ENCODE measurements around the gene CGNL1.

The CGNL1 gene

DNA sequence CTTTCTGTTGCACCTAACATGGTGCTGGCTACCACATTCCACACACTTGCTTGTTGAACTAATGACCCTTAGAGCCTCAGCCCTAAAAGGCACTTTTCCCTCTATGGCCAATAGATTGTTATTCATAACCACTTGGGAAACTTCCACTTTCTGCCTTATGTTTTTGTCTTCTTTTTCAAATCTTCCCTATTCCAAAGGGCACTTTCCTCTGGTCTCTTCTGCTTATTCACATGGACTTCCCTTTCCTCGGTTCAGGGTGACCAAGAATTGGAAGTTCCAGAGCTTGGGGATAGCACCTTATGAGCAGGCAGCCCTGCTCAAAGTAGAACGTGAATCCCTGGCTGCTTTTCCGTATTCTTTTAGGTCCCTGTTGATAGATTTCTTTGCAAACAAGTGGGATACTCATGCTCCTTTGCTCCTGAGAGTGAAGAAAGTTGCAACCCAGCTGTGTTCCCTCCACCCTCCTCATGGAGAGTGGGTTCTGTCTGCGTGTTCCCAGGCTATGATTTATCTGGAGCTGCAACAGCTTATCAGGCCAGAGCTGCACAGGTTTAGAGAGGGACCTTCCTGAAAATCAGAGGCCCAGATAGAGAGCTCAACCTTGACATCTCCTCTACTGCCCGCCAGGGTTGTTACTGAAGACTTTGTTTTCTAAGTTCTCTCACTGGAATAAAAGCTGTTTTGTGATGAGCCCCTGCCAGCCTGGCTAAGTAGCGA lies 156.6 kb downstream of the CGNL1 start:
- no peak for DNase-seq

GRCh38 chr15:57533448-57533799 lies 157.1 kb downstream of the CGNL1 start:
- DNase-seq, result no peak

DNA sequence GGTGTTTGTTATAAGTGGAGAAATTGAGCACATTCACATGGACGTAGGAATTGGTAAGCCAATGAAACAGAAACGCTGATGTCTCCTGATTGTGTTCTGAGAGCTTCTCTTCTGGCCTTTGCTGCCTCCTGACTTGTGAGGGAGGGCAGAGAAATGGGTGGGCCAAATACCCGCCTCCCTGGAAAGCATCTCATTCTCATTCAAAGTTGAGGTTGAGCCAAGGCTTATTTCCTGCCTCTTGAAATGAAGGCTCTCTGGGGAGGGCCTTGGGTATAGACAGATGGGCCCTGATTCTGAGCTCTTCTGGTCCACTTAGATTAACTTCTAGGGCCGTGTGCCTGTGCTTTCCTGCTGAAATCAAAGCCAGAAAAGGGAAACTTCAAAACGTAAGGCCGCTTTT lies 158.0 kb downstream of the CGNL1 start:
- DNase-seq, result no peak

GRCh38 chr15:57537072-57537471 lies 160.8 kb downstream of the CGNL1 start:
- no peak for DNase-seq

GRCh38 chr15:57537488-57538264 lies 161.4 kb downstream of the CGNL1 start:
- DNase-seq, result no peak

DNA sequence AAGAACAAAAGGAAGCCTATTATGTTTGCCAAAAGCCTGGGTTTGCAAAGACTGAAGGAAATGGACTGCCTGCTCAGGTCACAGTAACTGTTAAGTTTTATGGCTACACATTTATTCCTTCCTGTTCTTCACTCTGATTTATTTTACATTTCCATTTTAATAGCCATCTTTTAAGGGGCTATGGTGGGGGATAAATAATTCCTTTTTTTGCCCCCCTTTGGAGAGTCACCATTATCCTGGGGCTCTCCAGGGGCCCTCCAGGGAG lies 161.9 kb downstream of the CGNL1 start:
- DNase-seq, result no peak

DNA sequence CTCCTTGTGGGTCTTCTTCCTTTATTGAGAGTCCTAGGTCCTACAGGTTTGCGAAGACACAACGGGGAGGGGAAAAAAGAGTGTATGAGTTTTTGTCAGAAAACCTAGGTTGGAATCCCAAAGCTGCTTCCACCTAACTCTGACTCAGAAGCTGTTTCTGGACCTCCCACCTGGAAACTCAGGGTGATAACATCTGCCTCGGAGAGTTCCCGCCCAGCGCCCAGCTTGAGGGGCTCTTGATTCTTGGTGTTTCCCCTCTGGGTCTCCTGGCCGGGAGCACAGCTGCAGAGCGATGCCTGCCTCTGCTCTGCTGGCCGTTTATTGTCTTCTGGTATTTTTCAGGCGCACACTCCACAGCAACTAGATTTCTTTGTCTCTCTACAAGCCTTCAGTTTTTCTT lies 162.5 kb downstream of the CGNL1 start:
- DNase-seq, result no peak

DNA sequence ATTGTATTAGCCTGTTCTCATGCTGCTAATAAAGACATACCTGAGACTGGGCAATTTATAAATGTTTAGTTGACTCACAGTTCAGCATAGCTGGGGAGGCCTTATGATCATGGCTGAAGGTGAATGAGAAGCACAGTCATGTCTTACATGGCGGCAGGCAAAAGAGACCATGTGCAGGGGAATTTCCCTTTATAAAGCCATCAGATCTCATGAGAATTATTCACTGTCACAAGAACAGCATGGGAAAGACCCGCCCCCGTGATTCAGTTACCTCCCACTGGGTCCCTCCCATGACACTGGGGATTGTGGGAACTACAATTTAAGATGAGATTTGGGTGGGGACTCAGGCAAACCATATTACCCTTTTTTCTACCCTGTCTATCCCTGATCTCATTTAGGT lies 163.9 kb downstream of the CGNL1 start:
- DNase-seq, result no peak

- no peak for DNase-seq
These were observed 164.4 kb downstream of the CGNL1 start for GRCh38 chr15:57540736-57541135.

- no peak for DNase-seq
These were observed 165.0 kb downstream of the CGNL1 start for GRCh38 chr15:57541271-57541670.

DNA sequence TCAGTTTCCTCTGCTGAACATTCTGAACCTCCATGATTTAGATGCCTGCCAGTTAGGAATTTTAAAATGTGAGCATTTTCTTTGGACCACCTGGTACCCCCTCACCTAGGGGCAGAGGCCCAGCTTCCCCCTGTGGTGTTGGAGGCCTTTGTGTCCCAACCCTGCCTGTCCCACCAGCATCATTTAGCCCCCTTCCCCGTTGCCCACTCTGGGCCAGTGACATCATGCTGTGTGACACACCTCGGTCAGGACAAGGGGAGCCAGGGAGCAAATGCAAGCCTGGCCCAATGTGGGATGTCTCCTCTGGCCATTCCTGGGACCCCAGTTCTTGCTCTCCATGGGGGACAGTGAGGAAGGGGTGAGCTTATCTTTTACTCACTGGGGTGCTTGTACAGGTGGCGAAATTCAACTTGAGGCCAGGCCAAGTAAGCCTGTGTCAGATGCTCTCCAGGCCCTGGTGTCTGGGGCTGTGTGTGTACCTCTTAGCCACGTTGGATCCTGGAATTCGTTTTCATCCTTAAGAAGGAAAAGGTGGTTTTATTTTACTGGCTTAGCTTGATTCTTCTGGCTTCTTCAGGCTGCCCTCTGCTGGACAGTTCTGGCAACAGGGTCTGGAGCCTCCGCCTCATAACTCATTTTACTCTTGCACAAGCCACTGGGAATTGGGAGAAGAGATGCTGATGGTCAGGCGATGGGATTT lies 165.7 kb downstream of the CGNL1 start:
- peak in 2 of 6 experiments; percentile 1 to 7 for DNase-seq

- no peak for DNase-seq
These were observed 166.2 kb downstream of the CGNL1 start for GRCh38 chr15:57542505-57542817.

DNA sequence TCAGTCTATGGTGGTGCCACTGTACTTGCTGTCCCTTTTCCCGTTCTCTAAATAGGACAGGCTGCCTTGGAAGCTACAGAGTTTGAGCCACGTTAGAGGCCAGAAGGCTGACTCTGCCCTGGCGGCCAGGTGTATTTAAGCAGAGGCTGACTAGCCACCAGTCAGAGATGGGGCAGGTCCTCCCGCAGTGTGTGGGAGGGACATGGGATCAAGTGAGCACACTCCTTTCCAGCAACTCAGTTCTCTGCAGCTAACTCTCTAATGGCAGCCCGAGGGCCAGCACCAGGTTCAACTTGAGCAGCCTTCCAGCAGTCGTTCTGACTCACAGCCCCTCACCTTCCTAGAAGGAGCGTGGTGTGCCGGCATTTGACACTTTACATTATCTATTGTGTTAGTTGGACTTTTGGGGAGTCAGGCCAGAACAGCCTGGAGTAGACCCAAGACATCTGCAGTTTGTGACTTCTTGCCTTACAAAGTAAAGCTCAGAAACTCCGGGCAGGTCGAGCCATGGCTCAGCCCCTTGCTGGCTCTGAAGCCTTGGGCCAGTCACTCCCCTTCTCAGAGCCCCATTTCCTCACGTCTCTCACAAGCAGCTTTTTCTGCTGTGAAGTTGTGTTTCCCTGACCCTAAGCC lies 168.7 kb downstream of the CGNL1 start:
- no peak for DNase-seq

- DNase-seq, result no peak
These were observed 169.7 kb downstream of the CGNL1 start for GRCh38 chr15:57545995-57546394.

DNA sequence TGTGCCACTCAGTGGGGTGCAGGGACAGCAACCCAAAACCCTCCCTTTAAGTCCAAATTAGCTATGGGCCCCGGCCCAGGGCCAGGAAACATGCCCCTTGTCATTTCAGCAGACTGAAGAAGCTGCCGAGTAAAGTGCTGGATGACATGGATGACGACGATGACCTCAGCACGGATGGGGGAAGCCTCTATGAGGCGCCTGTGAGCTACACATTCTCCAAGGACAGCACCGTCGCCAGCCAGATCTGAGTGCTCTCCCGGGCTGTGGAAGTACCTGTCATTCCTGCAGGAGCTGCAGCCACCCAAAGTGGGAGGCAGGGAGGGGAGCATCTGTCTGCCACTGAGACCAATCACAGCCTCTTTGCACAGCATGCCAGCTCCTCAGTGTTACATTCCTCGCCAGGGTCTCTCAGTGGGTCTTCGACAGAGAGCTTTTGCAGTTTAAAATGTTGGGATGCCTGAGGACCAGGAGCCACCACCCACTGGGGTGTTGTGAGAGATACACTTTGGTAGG lies 171.0 kb downstream of the CGNL1 start:
- no peak for DNase-seq

GRCh38 chr15:57548351-57548750 lies 172.0 kb downstream of the CGNL1 start:
- DNase-seq, result no peak

- DNase-seq, result no peak
These were observed 172.5 kb downstream of the CGNL1 start for GRCh38 chr15:57548835-57549234.

DNA sequence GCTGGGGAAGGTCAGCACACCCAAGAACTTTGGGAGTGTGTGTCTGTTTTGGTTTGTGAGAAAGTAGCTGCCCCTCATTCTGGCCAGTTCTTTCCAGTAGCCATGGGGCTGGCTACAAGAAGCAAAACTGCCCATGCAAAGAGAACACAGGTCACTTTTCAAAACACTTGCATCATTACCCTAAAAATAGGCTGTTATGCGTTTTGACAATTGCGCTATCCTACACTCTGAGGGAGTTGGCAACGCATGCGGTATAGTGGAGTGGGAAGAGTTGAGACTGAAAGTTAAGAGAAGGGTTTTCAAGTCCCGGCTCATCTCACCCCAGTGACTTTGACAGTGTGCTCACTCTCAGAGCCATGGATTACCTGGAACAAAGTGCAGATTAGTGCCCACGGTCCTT lies 173.6 kb downstream of the CGNL1 start:
- no peak for DNase-seq

DNA sequence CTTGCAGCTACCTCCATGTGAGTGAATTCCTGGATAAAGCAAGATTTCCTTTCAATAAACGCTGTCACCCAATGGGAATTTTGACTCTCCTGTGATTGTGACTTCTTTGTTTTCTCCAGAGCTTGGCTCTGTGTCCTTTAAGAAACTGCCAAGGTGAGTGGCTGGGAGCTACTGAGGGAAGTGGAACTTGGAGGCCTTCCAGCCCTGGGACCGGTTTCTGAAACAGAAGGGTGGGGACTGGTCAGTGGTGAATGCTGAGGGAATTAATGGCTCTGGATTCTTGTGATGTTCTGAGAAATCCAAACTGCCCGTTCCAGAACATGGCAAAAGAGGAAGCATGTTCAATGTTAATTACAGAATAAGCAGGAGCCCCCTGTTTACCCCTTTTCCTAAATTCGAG lies 174.3 kb downstream of the CGNL1 start:
- DNase-seq, result no peak

DNA sequence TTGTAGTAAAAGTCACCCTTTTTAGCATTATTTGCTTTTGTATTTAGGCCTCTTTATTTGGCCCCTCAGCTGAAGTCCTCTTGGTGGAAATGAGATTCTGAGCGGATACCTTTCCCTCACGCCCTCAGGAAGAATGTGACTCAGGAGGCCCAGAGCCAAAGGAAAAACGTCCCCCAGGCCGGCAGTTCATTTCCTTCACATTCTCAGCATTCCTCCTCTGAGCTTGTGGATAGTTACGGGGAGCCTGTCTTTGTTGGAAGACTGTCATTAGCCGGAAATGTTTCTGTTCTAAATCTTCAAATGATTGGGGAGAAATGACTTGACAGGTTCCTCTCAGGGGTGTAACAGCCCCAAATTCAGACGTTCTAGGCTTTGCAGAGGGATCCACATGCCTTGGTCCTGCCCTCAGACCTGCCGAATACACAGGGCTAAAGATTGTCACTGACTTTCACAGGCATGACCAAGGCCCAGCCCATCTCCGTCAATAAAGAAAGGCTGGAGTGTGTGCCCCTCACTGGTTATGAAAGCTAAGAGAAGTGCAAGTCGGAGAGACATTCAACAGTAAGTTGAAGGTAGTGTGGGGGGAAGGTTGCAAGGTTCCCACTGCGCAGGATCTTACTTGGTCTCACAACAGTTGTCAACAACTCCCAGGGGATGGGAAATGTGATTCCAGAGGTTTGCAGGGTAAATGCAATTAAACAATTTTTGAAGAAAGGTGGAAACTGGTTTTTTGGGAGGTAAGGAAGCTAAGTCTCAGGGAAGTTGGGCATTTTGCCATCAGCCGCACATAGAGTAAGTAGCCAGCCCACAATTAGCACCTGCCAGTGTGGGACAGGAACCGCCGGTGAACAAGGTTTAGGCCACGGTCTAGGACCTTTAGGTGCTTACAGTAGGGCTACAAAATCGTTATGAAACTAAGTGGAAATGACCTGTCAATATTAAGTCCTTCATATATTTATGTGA lies 175.7 kb downstream of the CGNL1 start:
- DNase-seq, result no peak

DNA sequence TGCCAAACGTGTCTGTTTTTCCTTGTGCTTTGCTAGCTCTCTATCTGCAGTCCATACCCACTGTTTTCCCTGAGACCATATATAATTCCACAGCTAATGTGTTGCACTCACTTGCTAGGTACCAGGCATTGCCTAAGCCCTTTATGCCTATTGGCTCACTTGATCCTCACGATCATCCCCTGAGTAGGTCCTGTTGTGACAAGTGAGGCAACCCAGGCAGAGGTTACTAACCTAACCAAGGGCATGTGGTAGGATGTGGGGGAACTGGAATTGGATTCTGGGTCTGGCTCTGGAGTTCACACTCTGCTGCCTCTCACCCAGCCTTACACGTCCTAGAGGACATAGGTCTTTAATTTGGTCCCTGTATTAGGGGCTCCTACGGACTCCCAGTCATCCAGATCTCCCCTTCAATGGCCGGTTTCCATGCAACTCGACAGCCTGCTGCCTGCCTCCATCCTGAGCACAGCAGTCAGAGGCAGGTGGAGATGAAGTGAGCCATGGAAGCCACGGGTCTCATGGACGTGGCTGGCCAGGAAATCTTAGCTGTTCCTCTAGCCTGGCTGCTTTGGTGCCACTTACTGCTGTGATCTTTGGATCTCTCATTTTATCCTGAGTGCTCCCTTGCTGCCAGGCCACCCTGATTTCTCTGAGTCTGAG lies 176.5 kb downstream of the CGNL1 start:
- no peak for DNase-seq

- no peak for DNase-seq
These were observed 177.2 kb downstream of the CGNL1 start for GRCh38 chr15:57553526-57553925.
